Measurements from ENCODE around the gene TESK2.

Gene TESK2

DNA sequence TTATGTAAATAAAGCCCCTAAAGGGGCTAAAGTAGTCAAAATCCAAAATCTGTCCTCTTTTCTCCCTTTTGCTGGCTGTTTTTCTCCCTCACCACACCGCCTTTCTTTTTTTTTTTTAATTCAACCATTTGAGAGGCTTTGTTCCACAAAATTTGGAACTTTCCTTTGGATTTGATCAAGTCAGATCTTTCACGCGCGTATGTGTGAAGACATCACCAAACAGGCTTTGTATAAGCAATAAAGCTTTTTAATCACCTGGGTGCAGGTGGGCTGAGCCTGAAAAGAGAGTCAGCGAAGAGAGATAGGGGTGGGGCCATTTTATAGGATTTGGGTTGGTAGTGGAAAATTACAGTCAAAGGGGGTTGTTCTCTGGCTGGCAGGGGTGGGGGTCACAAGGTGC is 169.5 kb downstream of the TESK2 start:
- no peak for ATAC-seq
- TF ChIP-seq ARNTL (CRISPR knock-in tag; IDR thresholded peaks at IDR 0.05; ENCODE audit: borderline replicate concordance, low read depth) (no peak), ZNF565 (CRISPR knock-in tag; conservative IDR thresholded peaks at IDR 0.05; ENCODE audit: low read depth) (no peak), ZFP30 (CRISPR knock-in tag; IDR thresholded peaks at IDR 0.05) (no peak), ZNF70 (CRISPR knock-in tag; IDR thresholded peaks at IDR 0.05) (no peak), TCF4 (CRISPR knock-in tag; IDR thresholded peaks at IDR 0.05; ENCODE audit: borderline replicate concordance) (no peak), PPARA (CRISPR knock-in tag; IDR thresholded peaks at IDR 0.05; ENCODE audit: borderline replicate concordance) (no peak)
- TF ChIP-seq, protein P1, sequence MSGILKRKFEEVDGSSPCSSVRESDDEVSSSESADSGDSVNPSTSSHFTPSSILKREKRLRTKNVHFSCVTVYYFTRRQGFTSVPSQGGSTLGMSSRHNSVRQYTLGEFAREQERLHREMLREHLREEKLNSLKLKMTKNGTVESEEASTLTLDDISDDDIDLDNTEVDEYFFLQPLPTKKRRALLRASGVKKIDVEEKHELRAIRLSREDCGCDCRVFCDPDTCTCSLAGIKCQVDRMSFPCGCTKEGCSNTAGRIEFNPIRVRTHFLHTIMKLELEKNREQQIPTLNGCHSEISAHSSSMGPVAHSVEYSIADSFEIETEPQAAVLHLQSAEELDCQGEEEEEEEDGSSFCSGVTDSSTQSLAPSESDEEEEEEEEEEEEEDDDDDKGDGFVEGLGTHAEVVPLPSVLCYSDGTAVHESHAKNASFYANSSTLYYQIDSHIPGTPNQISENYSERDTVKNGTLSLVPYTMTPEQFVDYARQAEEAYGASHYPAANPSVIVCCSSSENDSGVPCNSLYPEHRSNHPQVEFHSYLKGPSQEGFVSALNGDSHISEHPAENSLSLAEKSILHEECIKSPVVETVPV (CRISPR knock-in tag; IDR thresholded peaks at IDR 0.05) = no peak
- TF ChIP-seq, protein P2, sequence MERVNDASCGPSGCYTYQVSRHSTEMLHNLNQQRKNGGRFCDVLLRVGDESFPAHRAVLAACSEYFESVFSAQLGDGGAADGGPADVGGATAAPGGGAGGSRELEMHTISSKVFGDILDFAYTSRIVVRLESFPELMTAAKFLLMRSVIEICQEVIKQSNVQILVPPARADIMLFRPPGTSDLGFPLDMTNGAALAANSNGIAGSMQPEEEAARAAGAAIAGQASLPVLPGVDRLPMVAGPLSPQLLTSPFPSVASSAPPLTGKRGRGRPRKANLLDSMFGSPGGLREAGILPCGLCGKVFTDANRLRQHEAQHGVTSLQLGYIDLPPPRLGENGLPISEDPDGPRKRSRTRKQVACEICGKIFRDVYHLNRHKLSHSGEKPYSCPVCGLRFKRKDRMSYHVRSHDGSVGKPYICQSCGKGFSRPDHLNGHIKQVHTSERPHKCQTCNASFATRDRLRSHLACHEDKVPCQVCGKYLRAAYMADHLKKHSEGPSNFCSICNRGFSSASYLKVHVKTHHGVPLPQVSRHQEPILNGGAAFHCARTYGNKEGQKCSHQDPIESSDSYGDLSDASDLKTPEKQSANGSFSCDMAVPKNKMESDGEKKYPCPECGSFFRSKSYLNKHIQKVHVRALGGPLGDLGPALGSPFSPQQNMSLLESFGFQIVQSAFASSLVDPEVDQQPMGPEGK (CRISPR knock-in tag; IDR thresholded peaks at IDR 0.05; ENCODE audit: borderline replicate concordance) = no peak
- TF ChIP-seq, protein P3, sequence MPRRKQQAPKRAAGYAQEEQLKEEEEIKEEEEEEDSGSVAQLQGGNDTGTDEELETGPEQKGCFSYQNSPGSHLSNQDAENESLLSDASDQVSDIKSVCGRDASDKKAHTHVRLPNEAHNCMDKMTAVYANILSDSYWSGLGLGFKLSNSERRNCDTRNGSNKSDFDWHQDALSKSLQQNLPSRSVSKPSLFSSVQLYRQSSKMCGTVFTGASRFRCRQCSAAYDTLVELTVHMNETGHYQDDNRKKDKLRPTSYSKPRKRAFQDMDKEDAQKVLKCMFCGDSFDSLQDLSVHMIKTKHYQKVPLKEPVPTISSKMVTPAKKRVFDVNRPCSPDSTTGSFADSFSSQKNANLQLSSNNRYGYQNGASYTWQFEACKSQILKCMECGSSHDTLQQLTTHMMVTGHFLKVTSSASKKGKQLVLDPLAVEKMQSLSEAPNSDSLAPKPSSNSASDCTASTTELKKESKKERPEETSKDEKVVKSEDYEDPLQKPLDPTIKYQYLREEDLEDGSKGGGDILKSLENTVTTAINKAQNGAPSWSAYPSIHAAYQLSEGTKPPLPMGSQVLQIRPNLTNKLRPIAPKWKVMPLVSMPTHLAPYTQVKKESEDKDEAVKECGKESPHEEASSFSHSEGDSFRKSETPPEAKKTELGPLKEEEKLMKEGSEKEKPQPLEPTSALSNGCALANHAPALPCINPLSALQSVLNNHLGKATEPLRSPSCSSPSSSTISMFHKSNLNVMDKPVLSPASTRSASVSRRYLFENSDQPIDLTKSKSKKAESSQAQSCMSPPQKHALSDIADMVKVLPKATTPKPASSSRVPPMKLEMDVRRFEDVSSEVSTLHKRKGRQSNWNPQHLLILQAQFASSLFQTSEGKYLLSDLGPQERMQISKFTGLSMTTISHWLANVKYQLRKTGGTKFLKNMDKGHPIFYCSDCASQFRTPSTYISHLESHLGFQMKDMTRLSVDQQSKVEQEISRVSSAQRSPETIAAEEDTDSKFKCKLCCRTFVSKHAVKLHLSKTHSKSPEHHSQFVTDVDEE (CRISPR knock-in tag; IDR thresholded peaks at IDR 0.05) = no peak

DNA sequence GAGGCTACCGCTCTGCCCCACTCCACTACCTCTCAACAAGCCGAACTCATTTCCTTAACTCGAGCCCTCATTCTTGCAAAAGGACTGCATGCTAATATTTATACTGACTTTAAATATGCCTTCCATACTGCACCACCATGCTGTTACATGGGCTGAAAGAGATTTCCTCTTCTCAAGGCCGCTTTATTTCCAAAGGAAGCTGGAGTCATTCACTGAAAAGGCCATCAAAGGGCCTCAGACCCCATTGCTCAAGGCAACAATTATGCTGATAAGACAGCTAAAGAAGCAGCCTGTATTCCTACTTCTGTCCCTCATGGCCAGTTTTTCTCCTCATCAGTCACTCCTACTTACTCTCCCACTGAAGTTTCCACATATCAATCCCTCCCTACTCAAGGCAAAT is 171.2 kb downstream of the TESK2 start:
- no peak for ATAC-seq

DNA sequence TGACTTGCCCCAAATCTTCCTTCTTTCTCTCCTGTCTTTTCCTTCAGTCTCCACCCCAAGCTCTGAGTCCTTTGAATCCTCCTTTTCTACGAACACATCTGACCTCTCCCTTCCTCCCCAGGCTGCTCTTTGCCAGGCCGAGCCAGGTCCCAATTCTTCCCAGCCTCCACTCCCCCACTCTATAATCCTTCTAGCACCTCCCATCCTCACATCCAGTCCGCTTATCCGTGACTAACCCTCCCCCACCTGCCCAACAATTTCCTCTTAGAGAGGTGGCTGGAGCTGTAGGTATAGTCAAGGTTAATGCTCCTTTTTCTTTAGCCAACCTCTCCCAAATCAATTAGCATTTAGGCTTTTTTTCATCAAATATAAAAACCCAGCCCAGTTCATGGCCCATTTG is 173.8 kb downstream of the TESK2 start:
- no peak for TF ChIP-seq ARNTL (CRISPR knock-in tag; IDR thresholded peaks at IDR 0.05; ENCODE audit: borderline replicate concordance, low read depth)
- no peak for TF ChIP-seq ZC3H10 (CRISPR knock-in tag; IDR thresholded peaks at IDR 0.05)
- TF ChIP-seq, protein P3 (CRISPR knock-in tag; IDR thresholded peaks at IDR 0.05) = no peak
- ATAC-seq = no peak

More for the DNA sequence above, 171.2 kb downstream of the TESK2 start:
- TF ChIP-seq, protein P4, sequence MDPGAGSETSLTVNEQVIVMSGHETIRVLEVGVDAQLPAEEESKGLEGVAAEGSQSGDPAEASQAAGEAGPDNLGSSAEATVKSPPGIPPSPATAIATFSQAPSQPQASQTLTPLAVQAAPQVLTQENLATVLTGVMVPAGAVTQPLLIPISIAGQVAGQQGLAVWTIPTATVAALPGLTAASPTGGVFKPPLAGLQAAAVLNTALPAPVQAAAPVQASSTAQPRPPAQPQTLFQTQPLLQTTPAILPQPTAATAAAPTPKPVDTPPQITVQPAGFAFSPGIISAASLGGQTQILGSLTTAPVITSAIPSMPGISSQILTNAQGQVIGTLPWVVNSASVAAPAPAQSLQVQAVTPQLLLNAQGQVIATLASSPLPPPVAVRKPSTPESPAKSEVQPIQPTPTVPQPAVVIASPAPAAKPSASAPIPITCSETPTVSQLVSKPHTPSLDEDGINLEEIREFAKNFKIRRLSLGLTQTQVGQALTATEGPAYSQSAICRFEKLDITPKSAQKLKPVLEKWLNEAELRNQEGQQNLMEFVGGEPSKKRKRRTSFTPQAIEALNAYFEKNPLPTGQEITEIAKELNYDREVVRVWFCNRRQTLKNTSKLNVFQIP (CRISPR knock-in tag; IDR thresholded peaks at IDR 0.05; ENCODE audit: borderline replicate concordance, low read depth) = no peak
- no peak for TF ChIP-seq BACH2 (CRISPR knock-in tag; IDR thresholded peaks at IDR 0.05; ENCODE audit: borderline replicate concordance)
- TF ChIP-seq, protein P2 (CRISPR knock-in tag; IDR thresholded peaks at IDR 0.05; ENCODE audit: borderline replicate concordance) = no peak
- no peak for TF ChIP-seq TOX (CRISPR knock-in tag; IDR thresholded peaks at IDR 0.05; ENCODE audit: borderline replicate concordance)
- TF ChIP-seq ESRRG (CRISPR knock-in tag; IDR thresholded peaks at IDR 0.05) = no peak
- TF ChIP-seq RARB (CRISPR knock-in tag; IDR thresholded peaks at IDR 0.05) = no peak
- TF ChIP-seq CSDC2 (CRISPR knock-in tag; IDR thresholded peaks at IDR 0.05) = no peak
- TF ChIP-seq ARNTL (CRISPR knock-in tag; IDR thresholded peaks at IDR 0.05; ENCODE audit: borderline replicate concordance, low read depth) = no peak
- no peak for TF ChIP-seq OSR1 (CRISPR knock-in tag; IDR thresholded peaks at IDR 0.05)
